GM18498 (cell line): ENCODE results near the gene PSMA2.

Experiments
- ATAC-seq: cut with Tn5 transposase; IDR thresholded peaks from one replicate; pipeline ENCODE4 v1.9.1; 2021; ENCODE audit warnings: mild to moderate bottlenecking, moderate library complexity; ENCODE audit not compliant: unreplicated experiment

Gene PSMA2

DNA sequence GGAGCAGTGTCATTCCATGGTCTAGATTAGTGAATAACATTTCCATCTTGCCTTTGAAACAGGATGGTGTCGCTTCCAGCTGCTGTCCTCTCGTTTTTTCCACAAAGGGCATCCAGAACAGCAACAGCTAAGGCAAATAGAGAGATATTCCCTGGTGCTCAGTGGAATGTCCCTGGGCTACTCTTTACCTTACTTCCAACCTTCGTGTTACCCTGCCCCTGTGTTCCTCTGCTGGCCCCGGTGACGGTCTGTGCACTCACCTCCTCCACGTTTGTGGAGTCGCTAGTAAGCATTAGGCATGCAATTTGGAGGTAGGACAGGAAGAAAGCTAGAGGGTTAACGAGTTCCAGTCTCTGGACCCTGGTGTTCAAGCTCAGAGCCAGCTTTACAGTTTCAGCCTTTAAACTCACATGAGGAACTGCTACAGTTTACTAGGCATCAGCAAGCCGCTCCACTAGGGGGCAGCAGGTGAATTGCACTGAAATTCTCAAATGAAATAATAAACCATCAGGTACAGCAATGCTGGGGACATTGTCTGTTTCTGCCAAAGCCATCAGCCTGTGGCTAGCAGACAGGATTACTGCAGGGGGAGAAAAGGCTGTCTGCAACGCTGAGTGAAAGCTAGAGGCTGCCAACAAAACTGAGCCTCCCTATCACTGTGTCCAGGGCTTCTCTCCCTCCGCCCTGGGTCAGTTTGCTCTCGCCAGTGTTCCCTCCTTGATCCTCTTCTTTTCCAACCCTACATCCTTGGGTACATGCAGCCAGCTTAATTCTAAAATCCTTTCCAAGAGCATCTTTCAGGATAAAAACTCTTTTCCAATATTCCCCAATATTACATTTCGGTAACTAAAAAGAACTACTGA lies 9.2 kb upstream of the PSMA2 start:
- ATAC-seq = peak; percentile 49

DNA sequence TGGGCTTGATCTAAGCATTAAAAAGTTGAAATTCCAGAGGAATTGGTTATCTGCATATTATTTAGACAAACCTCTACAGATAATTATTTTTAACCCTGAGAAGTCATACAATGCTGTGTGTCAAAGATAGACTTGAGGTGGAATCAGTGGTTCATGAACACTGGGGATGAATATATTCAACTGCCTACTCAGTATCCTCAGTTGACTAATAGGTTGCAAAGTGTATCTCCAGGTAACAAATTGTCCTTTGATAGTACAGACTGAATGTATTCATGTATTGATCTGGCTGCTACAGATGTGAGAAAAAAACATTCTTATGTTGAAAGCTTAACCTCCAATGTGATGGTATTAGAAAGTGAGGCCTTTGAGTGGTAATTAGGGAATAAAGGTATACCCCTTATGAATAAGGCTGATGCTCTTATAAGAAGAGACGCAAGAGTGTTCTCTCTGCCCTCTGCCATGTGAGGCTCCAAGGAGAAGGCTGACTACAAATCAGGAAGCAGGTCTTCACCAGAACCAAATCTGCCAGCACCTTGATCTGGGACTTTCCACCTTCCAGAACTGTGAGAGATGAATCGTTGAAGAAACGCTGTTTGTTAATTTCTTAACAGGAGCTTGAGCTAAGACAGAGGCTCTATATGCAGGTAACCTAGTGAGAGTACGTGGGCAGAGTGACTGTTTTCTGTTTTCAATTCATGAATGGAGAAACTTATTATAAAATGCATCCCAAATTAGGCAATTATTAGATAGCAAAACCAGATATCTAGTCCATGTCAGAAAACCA lies 7.7 kb upstream of the PSMA2 start:
- no peak for ATAC-seq

DNA sequence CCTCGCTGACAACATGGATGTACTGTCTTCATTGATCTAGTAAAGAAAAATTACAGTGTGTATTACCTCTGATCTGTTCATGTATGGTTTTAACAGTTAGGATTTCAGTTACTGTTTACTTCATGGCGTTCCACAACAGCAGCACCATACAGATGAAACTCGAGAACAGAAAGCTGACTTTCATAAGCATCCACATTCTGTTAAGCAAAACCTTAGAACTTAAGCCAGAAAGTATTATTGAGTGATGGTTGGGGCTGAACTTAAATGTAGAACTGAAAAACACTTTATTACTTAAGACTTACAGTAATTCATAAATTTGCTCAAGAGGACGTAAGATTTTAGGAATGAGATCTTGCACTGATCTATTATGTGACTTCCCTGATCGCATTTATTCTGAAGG lies 3.9 kb upstream of the PSMA2 start:
- peak; percentile 29 for ATAC-seq

DNA sequence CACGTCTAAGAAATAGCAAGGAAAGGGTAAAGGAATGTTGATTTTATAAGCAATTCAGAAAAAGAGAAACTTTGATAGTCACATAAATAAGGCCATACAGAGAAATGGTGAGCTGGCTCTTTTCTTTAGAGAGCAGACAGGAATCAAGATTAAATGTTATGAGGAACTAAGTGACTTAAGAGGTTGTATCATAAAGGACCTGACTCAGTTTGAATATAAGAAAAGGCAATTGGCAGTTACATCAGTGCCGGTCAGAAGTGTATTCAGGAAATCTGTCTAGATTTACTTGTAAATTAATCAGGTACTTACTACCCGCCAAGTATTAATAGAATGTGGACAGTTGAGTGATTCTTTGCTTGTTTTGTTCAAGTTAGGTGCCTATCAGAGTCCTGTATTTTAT lies 2.3 kb upstream of the PSMA2 start:
- ATAC-seq = no peak

DNA sequence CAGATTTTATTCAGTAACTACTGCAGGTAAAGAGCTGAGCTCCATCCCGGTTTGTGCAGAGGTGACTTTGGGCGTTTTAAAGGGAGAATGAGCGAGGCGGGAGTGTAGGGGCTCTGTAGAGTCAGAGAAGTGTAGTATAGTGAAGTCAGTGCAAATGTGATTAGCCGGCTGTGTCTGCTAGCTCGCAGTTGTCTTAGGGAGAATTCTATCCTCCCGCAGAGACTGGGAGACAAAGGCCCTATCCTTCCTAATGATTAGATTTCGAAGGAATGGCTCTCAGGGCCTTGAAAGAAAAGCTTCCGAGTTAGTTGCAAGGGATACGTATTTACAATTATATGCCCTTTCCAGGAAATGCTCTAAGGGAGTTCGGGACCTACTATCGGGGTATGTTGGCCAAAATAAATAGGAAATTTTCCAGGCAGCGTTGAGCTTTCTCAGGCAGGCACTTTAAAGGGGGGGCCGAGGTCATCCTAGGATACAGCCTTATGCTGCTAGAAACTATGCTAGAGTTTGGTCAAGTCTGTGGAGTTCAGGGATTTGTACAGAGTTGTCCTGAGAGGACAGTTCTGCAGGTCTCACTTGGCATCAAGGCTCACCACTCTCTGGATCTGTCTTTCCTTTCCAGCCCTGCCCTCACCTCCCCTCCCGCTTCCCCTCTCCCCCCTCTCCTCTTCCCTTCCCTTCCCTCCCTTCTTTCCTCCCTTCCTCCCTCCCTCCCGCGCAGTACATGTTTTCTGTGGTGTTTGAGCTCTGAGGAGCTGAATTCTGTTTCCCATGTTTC lies 1.0 kb upstream of the PSMA2 start:
- no peak for ATAC-seq

DNA sequence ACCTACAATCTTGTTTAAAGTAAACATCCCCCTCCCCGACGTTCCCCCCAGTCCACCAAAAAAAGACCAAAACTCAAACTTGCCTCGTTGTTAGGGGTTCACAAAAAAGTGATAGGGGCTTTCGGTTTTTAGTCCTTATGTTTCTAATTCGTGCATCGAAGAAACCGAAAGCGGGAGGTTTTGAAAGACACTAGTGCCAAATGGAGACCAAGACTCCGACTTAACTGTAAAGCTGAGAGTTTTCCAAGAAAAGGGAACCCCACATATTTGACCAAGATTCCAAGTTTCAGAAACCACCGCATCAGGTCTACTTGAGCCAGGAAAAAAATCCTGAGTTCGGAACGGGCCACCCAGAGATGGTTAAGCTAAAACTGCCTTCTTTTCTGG lies 534 bp downstream of the PSMA2 start:
- ATAC-seq = no peak

DNA sequence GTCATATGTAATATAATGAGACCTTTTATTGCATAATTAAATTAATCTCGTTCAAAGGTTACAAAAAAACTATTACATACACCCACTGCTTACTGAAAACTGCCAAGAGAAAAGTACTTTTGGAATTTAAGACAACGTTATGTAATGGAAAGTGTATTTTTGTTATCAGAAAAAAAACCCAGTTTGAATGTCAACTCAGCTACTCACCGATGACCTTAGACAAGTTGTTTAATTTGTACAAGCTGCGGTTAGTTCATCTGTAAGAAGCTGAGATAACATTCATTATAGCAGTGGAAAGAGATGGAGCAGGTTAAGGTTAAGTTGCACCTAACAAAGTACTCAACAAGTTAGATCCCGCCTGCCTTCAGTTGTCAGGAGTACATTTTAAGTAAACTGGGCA lies 1.1 kb downstream of the PSMA2 start:
- no peak for ATAC-seq

DNA sequence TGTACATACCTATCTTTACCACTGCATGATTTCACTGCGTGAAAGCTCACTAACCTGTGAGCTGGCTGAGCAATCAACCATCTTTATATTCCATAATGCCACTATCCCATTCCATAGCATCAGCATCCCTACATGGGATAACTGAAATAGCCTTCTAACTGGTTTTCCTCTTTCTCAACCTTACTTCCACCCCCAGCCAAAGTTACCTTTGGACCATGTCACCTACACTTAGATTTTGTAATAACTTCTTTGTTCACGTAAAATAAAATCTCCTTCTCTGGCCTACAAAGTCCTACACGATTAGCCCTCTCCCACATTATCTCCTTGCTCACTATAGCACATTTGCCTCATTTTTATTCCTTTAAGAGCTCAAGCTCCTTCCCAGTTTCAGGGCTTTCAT lies 2.5 kb downstream of the PSMA2 start:
- ATAC-seq = no peak

DNA sequence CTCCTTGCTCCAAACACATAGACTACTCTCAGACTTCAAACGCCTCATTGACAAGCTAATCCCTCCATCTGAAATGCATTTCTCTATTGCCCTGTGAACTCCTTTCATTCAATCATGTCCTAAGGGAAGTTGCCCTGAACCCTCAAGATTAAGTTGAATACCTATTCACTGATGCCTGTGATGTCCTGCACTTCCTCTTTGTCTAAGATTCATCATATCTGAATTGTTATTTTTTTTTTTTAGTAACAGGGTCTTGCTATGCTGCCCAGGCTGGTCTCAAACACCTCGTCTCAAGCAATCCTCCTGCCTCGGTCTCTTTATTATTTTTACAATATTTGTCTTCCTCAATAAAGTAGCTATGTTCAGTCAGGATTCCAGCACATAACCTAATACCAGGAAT lies 3.2 kb downstream of the PSMA2 start:
- no peak for ATAC-seq

DNA sequence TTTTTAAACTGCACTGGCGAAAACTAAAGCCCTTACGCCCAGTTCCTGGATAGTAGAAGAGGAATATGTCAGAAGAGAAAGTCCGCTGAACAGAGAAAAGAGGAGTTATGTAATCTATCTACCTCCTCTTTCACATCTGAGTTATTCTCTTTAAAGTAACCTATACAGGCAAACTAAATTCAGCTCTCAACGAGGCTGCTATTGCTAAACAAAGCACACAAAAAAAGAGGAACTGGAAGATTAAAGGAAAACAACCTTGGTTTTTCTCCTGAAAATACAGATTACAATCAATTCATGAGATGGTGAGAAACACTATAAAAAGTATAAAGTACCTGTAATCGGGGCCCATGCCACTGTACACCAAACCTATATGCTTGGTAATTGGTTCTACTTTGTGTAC lies 5.8 kb downstream of the PSMA2 start:
- no peak for ATAC-seq

DNA sequence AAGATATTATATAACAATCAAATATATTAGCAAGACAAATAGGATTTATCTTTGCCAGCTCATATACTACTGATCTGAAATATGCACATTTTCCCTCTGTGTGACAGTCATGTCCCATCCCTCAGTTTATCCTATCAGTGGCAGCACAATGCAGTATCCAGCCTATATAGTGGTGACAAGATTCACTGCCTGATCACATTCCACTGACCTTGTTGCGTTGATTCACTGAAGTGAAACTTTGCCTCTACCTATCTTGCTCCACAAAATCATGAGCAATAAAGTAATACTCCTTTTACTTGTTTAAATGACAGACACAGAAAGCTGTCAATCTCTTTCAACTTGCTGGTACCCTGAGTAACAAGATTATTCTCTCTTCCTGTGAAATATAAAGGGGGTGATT lies 6.3 kb downstream of the PSMA2 start:
- no peak for ATAC-seq

DNA sequence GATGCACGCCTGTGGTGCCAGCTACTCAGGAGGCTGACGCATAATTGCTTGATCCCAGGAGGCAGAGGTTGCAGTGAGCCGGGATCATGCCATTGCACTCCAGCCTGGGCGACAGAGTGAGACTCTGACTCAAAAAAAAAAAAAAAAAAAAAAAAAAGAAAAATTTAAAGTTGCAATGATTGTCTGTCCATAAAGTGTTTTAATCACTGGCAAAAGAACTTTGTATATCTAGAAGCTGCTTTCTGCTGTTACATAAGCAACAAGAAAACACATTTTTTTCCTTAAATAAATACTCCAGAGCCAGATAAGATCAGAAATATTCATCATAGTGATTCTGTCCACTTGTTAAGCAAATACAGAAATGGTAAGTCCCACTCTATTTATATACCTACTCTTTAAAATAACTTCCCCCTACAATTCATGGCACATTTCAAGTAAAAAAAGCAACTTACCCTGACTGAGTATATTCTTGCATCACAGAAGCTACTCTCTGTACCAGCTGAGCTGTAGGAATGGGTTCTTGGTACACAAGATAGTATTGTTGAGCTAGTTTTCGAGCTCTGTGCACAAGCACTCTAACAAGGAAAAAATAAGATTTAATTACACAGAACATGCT lies 7.6 kb downstream of the PSMA2 start:
- no peak for ATAC-seq

DNA sequence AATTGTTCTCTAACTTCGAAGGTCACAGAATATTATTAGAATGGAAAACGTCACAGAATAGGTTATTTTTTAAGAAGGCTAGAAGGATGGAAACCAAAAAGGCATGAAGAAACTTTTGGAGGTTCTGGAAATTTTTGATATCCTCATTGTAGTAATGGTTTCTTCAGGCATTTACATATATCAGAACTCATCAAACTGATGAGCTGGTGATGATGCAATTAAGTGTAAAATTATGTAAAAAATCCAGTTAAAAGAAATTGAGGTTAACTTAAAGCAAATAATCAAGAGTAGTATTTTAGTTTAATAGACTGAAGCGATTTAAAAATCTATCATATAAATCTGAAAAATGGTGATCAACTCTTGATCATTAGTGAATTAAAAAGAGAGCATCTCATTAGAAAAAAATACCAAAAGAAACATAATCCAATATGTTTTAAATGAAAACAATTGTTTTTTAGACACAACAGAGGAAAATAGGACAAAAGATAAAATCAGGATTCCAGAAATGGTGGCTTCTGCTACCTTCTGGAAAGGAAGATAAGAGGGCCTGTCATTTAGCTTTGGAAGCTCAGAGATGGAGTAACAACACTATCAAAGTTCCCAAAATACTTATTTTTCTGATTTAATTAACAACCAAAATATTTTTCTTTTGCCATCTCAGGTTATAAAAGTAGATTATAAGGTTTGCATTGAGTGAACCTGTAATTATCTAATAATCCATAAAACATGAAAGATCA lies 9.8 kb downstream of the PSMA2 start:
- no peak for ATAC-seq

DNA sequence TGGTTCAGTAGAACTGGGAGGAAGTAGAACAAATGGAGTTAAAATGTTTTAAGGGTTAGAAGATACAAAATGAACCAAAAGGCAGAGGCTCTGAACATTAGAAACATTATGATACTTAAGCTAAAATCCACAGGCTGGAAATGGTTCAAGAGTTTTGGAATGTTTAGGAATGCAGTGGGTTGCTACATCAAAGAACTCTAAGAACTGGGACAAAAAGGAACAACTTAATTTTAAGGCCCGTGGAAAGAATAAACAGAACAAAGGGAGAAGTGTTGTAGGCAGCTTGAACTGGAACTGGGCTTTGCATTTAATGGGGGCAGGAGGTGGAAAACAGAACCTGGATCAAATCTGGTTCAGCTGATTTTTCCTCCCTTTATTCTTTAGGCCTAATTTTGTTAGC lies 16.6 kb downstream of the PSMA2 start:
- ATAC-seq = no peak

DNA sequence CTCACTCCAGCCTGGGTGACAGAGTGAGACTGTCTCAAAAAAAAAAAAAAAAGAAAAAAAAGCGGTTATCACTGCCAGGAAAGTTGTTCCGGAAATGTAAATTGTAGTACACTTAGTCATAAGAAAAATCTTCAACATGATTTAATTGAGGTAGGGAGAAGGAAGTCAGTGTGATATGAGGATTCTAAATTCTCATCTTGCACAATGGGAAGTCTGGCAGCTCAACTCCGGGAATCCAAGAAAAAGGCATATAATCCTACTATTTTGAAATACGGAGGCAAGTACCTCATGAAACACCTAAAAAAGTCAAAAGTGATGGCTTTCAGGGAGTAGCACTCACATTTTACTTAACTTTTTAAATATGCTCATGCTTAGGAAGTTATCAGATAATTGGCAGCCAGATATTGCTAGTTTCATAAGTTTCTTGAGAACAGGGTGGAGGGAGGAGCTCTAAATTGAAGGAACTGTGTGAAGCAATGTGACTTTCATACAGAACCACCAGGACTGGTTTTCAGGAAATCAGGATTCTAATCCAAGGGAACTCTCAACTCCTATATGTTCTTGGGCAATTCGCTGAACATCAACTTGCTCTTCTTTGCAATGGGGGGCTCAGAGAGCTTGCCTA lies 17.4 kb downstream of the PSMA2 start:
- no peak for ATAC-seq

DNA sequence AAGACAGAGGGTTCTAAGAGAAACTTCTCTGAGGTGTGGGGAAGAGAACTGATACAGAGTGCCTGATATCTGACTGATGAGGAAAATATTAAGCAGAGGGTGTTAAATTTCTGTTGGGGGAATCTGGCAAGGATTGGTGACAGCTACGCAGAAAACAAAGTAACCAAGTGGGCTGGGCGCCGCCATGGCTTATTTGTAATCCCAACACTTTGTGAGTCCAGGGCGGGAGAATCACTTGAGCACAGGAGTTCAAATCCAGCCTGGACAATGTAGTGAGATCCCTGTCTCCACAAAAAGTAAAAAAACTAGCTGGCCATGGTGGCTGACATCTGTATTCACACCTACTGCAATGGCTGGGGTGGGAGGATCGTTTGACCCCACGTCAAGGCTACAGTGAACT lies 18.0 kb downstream of the PSMA2 start:
- no peak for ATAC-seq

DNA sequence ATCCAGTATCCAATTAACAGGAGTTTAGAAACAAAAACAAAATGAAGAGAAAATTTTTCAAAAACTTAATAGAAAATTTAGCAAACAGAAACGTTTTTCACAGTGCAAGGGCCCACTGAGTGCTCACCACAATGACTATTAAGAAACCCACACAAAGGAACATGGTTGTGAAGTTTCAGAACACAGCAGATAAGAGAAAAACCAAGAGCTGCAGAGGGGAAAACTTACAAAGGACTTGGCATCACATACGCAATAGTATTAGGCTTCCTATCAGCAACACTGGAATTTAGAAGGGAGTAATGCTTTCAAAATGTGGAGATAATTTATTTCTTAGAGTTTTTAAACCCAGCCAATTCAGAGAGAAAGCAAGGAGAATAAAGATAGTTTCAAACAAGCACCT lies 18.4 kb downstream of the PSMA2 start:
- ATAC-seq = no peak

DNA sequence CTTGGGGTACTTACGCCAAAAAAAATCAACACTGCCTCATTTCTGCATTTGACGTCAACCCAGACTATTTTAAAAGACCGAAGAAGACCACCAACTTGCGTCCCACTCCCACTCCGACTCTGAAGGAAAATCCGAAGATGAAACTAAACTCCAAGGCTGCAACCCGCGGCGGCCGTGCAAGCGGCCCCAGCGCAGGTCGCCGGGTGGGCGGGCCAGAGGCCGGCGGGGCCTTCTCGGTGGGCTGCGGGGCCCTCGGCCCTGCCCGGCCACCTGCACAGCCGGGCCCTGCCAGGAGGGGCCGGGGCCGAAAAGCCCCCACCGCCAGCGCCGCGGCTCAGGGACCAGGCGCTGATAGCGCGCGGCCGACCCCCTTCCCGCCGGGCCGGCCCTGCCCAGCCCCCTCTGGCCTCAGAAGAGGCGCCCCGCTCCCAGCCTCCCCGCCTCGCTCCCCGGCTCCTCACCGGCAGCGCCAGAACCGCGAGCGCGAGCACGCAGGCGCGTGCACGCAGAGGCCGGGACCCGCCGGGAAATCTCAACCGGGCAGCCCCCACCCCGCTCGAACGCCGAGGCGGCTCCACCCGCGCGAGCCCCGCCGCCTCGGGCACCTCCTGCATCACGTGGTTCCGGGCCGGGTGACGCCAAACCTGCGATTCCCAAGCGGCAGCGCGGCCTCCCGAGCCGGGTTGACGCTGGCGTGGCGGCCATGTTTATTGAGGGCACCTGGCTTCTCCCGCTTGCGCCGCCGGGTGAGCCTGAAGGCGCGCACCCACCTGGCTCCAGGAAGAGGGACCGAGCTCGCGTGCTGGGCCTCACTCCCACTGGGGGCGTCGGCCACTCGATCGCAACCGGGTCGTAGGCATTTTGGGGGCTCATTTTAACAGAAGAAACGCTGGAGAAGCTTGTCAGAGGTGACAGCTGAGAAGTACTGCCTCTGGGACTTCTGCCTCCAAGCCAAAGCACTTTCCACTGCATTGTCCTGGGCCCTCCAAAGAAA lies 20.2 kb downstream of the PSMA2 start, which contains the start of gene C7orf25:
C7orf25 (minus strand) TSS at position 617 of the 994 bp plus-strand sequence. CDS start 1,170 bp downstream, outside the sequence.
- ATAC-seq = peak; percentile 92

DNA sequence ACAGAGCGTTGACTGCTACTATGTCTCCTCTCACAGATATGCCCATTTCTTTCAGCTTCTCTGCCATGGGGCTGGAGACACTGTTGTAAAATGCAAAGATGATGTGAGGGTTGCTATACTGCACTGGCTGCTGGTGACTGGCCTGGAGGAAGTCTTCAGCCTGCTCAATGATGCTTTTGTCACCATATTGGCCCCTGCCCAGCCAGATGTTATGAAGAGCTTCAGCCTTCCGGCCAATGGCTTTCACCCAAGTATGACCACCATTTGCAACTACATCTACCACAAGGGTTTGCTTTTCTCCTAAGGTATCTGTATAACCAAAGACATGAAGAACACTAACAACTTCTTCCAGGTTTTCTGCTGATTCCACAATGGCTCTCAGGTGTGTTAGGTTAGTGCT lies 21.7 kb downstream of the PSMA2 start:
- ATAC-seq = no peak
